Measurements from ENCODE around the gene KRTAP3-1.

DNA sequence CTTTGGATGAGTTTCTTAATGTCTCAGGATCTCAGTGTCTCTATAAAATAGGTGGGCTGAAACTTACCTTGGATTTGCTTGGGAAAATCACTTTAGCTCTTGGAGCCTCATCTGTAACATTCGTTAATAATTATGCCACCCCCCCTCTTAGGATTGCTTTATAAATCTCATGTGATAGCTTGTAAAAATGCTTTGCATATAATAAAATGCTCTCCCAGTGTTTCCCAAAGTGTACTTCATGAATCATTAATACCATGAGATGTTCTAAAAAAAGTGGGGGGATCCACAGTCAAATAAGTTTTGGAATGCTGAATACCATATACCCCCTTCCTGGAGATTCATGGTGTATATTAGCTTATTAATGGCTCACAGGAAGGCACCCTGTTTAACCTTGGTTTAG is 47.3 kb downstream of the KRTAP3-1 start:
- TF ChIP-seq, protein P1, sequence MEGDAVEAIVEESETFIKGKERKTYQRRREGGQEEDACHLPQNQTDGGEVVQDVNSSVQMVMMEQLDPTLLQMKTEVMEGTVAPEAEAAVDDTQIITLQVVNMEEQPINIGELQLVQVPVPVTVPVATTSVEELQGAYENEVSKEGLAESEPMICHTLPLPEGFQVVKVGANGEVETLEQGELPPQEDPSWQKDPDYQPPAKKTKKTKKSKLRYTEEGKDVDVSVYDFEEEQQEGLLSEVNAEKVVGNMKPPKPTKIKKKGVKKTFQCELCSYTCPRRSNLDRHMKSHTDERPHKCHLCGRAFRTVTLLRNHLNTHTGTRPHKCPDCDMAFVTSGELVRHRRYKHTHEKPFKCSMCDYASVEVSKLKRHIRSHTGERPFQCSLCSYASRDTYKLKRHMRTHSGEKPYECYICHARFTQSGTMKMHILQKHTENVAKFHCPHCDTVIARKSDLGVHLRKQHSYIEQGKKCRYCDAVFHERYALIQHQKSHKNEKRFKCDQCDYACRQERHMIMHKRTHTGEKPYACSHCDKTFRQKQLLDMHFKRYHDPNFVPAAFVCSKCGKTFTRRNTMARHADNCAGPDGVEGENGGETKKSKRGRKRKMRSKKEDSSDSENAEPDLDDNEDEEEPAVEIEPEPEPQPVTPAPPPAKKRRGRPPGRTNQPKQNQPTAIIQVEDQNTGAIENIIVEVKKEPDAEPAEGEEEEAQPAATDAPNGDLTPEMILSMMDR (IDR thresholded peaks at IDR 0.05) = no peak
- TF ChIP-seq POLR2A (IDR thresholded peaks at IDR 0.05) = no peak

All from lower leg skin (tissue), 3 donors.